B cell (primary cell): ENCODE measurements around the gene ZNF689.

Experiments
- EZH2 ChIP-seq: IDR thresholded peaks from 2 replicates; pipeline ENCODE4 v1.6.1; 2012; ENCODE audit warnings: borderline replicate concordance, low read depth, mild to moderate bottlenecking, moderate library complexity, low read length; ENCODE audit not compliant: insufficient read depth, poor library complexity, severe bottlenecking
- TF ChIP-seq, protein P1 (sequence below): fragments of 200-600 bp; IDR thresholded peaks from one replicate; pipeline ENCODE4 v1.8.0; 2022; ENCODE audit warnings: antibody characterized with exemption, mild to moderate bottlenecking

DNA sequence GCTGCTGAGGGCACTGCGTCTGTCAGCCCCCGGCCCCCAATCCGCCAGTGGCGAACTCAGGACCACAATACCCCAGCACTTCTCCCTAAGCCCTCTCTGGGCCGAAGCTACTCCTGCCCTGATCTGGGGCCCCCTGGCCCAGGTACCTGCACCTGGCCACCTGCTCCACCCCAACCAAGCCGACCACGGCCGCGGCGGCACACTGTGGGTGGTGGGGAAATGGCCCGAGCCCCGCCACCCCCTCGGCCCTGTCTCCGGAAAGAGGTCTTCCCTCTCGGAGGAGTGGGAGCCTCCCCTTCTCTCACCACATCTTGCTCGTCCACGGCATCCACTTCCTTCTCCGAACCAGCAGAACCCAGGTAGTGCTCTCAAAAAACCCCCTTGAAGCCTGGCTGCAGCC lies 44.7 kb upstream of the ZNF689 start:
- TF ChIP-seq, protein P1, sequence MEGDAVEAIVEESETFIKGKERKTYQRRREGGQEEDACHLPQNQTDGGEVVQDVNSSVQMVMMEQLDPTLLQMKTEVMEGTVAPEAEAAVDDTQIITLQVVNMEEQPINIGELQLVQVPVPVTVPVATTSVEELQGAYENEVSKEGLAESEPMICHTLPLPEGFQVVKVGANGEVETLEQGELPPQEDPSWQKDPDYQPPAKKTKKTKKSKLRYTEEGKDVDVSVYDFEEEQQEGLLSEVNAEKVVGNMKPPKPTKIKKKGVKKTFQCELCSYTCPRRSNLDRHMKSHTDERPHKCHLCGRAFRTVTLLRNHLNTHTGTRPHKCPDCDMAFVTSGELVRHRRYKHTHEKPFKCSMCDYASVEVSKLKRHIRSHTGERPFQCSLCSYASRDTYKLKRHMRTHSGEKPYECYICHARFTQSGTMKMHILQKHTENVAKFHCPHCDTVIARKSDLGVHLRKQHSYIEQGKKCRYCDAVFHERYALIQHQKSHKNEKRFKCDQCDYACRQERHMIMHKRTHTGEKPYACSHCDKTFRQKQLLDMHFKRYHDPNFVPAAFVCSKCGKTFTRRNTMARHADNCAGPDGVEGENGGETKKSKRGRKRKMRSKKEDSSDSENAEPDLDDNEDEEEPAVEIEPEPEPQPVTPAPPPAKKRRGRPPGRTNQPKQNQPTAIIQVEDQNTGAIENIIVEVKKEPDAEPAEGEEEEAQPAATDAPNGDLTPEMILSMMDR = no peak
- TF ChIP-seq EZH2 = no peak
